Measurements from ENCODE around the gene IMMP1L.
A peak's percentile ranks its signal among the peaks of the same experiment; 100 is the strongest.

IMMP1L gene

GRCh38 chr11:31474083-31474482 is 35.3 kb downstream of the IMMP1L start:
- no peak for DNase-seq

GRCh38 chr11:31464436-31464835 is 45.0 kb downstream of the IMMP1L start:
- no peak for DNase-seq

DNA sequence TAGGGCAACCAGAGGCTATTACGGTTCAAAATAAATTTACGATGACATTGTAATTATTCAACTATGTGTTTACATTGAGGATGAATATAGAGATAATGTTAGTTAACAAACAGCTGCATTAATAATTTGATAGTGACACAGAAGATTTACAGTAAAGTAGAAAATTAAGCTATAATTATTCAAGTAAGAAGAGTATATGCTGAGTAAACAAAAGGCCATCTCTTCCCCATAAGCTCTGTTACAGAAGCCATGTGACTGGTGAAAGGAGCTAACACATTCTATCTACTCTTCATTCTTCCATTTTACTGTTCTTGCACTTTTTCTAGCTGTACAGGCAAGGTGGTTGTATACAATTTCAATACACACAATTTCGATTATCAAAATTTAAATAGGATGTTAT is 54.2 kb downstream of the IMMP1L start:
- no peak for DNase-seq

DNA sequence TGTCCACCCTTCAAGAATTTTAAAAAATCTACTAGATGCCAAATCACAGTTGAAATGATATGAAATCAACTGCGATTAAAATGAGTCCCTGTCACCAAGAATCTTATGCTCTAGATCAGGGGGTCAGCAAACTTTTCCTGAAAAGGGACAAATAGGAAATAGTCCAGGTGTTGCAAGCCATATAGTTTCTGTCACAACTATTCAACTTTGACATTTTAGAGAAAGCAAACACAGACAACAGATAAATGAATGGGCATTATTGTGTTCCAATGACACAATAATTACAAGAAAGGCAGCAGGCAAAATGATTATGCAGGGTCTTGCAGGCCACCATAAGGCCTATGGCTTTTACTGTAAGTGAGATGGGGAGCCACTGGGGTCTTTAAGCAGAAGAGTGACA is 58.6 kb downstream of the IMMP1L start:
- no peak for DNase-seq

DNA sequence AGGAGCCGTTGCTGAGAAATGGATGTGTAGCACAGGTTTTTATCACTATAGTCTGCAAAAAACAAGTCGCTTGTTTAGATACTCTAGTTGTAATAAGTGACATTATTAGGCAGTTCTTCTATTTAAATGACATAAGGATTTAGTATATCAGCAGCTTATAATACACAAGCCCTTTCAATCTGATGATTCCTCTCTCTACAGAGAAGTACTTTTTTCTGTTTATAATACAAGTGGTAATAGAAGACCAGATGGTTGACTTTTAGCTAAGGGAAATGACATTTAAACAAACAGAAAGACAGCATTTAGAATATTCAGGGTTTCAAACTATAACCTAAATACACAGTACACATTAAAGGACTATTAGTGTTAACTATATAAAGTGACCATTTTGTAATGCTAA is 60.4 kb downstream of the IMMP1L start:
- no peak for DNase-seq

GRCh38 chr11:31445621-31446020 is 63.8 kb downstream of the IMMP1L start:
- no peak for DNase-seq

- peak; percentile 12 for DNase-seq
These were observed 65.6 kb downstream of the IMMP1L start for GRCh38 chr11:31443802-31444201.

GRCh38 chr11:31442086-31442485 is 67.3 kb downstream of the IMMP1L start:
- DNase-seq: no peak

- DNase-seq: no peak
These were observed 68.1 kb downstream of the IMMP1L start for GRCh38 chr11:31441296-31441695.

DNA sequence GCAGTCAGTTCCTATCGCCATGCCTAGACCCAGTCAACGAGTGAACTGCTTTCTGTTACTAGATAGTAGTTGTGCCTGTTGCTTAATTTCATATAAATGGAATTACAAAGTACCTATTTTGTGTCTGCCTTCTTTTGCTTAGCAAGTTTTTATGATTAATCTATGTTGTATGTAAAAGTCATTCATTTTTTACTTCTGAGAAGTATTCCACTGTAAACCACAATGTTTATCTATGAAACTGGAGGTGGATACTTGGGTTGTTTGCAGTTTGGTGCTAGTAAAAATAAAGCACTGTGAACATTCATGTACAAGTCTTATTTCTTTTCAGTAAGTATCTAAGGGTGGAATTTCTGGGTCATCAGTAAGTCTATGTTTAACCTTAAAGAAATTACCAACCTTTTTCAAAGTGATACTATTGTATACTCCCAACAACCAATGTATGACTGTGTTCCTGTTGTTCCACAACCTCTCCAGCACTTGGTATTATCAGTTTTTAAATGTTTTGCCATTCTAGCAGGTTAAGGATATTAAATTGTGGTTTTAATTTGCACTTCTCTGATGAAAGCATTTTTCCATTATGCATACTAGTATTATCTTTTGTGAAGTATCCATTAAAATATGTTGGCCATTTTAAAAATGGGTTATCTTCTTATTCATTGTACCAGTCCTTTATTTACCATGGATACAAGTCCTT is 71.5 kb downstream of the IMMP1L start:
- no peak for DNase-seq

DNA sequence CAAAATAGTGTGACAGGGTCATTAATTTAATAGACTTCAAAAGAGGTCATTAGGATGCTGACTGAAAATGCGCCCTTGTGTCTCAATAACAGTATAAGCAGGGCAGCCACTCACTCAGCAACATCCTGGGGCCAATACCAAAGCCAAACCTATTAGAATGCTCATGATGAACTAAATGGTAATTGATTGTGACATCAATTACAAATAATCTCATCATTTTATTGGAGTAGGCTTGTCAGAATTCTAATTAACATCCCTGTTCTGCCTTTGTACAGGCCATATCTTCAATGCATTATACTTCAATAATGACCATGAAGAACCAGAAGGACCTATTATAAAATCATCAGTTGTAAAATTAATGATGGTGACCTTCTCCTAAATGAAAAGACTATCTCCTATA is 75.6 kb downstream of the IMMP1L start:
- peak; percentile 17 for DNase-seq

- DNase-seq: no peak
These were observed 84.8 kb downstream of the IMMP1L start for GRCh38 chr11:31424652-31425051.

DNA sequence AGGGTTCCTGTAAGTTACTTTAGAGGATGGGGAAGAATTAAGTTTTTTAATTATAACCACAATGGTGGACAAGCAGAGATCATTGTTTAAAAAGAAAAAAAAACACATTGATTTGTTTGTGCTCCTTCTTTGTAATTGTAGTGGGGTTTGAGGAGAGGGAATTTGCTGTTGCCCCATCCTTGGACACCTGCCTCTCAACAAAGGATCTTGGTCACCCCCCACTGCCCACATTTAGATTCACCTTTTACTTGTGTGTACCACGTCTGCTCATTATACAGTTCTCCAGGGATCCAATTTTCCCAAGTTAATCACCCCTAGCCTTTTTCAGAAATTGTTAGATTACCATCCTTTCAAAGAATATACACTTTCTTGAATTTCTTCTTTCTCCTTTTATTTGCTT is 86.7 kb downstream of the IMMP1L start:
- no peak for DNase-seq

DNA sequence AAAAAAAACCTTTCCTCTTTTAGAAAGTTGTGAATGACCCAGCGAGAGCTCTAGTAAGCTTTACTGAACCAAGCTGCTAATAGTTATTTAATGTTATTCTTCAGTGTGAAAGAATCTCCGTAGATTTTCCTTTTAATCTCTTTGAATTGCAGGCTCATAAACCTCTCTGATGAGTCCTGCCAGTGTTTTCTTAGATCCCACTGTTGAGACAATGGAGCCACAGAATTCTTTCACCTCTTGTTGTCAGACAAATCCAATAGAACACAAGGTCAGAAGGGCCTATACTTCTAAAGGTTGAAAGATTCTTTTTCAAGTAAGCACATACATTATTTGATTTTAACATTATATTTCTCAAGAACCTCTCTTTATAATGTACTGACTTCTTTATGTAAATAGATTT is 87.6 kb downstream of the IMMP1L start:
- peak; percentile 13 for DNase-seq

DNA sequence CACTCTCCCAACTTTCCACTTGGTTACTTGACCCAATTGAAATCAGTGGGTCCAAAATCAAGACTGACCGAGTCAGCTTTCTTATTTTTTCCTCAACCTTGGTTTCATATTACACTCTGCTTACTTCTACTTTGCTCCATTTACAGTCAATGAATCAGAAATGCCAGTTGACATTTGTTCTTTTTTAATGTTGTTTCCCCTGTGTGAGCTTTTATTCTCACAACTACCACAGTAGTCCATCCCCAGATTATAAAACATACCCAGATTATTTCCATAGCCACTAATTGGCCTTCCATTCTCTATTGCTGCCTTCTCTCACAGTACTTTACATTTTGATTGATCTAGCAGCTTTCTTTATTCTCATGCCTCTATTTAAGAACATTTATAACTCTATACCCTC is 89.8 kb downstream of the IMMP1L start:
- no peak for DNase-seq

GRCh38 chr11:31419138-31419537 is 90.3 kb downstream of the IMMP1L start:
- no peak for DNase-seq

DNA sequence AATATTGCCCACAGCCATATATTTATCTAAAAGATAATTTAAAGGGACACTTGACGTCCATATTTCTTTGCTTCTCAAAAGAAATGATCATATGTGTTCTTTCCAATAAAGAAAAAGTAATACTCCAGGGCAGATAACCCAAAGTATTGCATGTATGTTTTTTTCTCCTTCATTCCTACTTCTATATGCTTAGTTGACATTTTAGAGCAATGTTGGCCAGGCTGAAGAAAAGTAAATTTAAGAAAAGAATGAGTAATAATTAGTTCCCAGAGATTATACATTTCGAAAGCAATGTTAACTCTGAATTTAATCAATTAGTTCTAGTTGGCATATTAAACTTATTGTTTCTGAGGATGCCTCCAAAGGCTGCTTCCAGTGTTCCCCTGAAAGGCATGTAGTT is 91.6 kb downstream of the IMMP1L start:
- no peak for DNase-seq

- DNase-seq: no peak
These were observed 92.1 kb downstream of the IMMP1L start for GRCh38 chr11:31417357-31417756.

DNA sequence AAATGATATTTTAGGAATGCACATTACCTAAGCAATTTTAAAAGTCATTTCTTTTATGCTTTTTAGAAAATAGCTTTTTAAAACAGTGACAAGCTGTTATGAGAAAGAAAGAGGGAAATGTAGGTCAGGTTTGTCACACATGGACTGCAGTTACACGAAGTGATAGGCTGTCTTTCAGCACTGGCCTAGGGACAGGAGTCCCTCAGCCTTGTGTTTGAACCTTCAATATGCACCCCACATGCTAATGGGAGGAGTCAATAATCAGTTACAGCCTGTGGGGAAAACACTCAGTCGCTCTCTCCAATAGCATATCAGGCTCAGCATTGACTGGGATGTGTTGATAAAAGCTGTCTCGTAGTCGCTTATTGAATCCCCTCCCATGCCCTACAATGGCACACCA is 94.0 kb downstream of the IMMP1L start:
- DNase-seq: no peak

GRCh38 chr11:31414338-31414737 is 95.1 kb downstream of the IMMP1L start:
- DNase-seq: no peak

DNA sequence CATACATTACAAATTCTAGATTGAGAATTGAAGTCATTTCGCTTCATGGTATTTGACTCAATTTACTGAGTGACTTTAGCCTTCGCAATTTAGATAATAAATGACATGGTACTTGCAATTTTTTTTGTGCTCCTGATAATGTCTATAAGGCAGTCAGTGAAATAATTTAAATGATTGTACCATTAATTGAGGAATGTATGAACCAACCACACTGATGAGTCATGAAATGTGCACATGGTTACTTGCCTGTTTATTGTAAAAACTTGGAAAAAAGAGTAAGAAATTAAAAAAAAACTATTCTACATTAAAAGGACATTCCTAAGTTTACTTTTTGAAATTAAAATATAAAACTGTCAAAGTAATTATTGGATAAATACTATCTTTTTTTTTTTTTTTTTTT is 96.5 kb downstream of the IMMP1L start:
- DNase-seq: no peak

GRCh38 chr11:31408201-31408600 is 101.2 kb downstream of the IMMP1L start:
- no peak for DNase-seq

- no peak for DNase-seq
These were observed 104.8 kb downstream of the IMMP1L start for GRCh38 chr11:31404614-31405013.

- peak; percentile 27 for DNase-seq
These were observed 112.1 kb downstream of the IMMP1L start for GRCh38 chr11:31397239-31397834.

- DNase-seq: no peak
These were observed 122.0 kb downstream of the IMMP1L start for GRCh38 chr11:31387379-31387778.

Data from NCI-H82 (cell line).